Mesenchymal stem cell (in vitro differentiated cells and primary cell): ENCODE results near the gene RHBDL1.

Experiments
- DNase-seq: peaks from one replicate; pipeline ENCODE4 v3.0.0-alpha.2; 2013
- H2AFZ ChIP-seq: one replicate; pipeline ENCODE4 v1.6.1; 2013; ENCODE audit warnings: low read depth, mild to moderate bottlenecking, control low read depth, inconsistent platforms, low read length, moderate library complexity
- H2AK5ac ChIP-seq: 2 replicates; pipeline ENCODE4 v1.6.1; 2013; ENCODE audit warnings: low read length, moderate library complexity, mild to moderate bottlenecking, inconsistent platforms; ENCODE audit not compliant: severe bottlenecking
- H2BK120ac ChIP-seq: one replicate; pipeline ENCODE4 v1.6.1; 2013; ENCODE audit warnings: low read depth, mild to moderate bottlenecking, inconsistent platforms, low read length, moderate library complexity
- H2BK12ac ChIP-seq, 2 experiments: one replicate each; pipeline ENCODE4 v1.6.1; 2013; ENCODE audit warnings: inconsistent platforms in 2 of 2, low read length in 2 of 2, mild to moderate bottlenecking in 2 of 2, moderate library complexity in 2 of 2, control low read depth in 1 of 2
- H2BK15ac ChIP-seq: one replicate; pipeline ENCODE4 v1.6.1; 2013; ENCODE audit warnings: mild to moderate bottlenecking, low read depth, inconsistent platforms; ENCODE audit not compliant: poor library complexity, severe bottlenecking
- H2BK5ac ChIP-seq: 2 replicates; pipeline ENCODE4 v1.6.1; 2013; ENCODE audit warnings: low read depth, mild to moderate bottlenecking, low read length, control low read depth, inconsistent platforms; ENCODE audit not compliant: poor library complexity, severe bottlenecking
- H3K14ac ChIP-seq, 2 experiments: one replicate each; pipeline ENCODE4 v1.6.1; 2013; ENCODE audit warnings: inconsistent platforms in 2 of 2, low read length in 2 of 2, control low read depth in 1 of 2, mild to moderate bottlenecking in 1 of 2, moderate library complexity in 1 of 2
- H3K18ac ChIP-seq, 2 experiments: one replicate each; pipeline ENCODE4 v1.6.1; 2013; ENCODE audit warnings: inconsistent platforms in 2 of 2, low read length in 2 of 2, control low read depth in 1 of 2, low read depth in 1 of 2, mild to moderate bottlenecking in 1 of 2
- H3K23ac ChIP-seq, 2 experiments: one replicate each; pipeline ENCODE4 v1.6.1; 2013; ENCODE audit warnings: inconsistent platforms in 2 of 2, low read length in 2 of 2, mild to moderate bottlenecking in 2 of 2, moderate library complexity in 2 of 2, control low read depth in 1 of 2
- H3K27ac ChIP-seq: 2 replicates; pipeline ENCODE4 v1.5.1; 2013; ENCODE audit warnings: mild to moderate bottlenecking, moderate library complexity, low read length, control low read depth, inconsistent platforms; ENCODE audit not compliant: poor library complexity, severe bottlenecking
- H3K27me3 ChIP-seq, 2 experiments: 2 replicates each; pipeline versions ENCODE4 v1.6.1 to v1.7.0; 2013; ENCODE audit warnings: low read length in 2 of 2, mild to moderate bottlenecking in 2 of 2, moderate library complexity in 2 of 2, control low read depth in 1 of 2, inconsistent platforms in 1 of 2; ENCODE audit not compliant: control insufficient read depth in 1 of 2, insufficient read depth in 1 of 2
- H3K36me3 ChIP-seq, 2 experiments: 2 replicates each; pipeline versions ENCODE4 v1.6.1 to v1.7.0; 2013; ENCODE audit warnings: low read length in 2 of 2, control low read depth in 1 of 2, inconsistent platforms in 1 of 2, low read depth in 1 of 2, mild to moderate bottlenecking in 1 of 2; ENCODE audit not compliant: insufficient read depth in 2 of 2, control insufficient read depth in 1 of 2
- H3K4ac ChIP-seq, 2 experiments: one replicate each; pipeline ENCODE4 v1.6.1; 2013; ENCODE audit warnings: inconsistent platforms in 2 of 2, low read length in 2 of 2, mild to moderate bottlenecking in 2 of 2, moderate library complexity in 2 of 2, control low read depth in 1 of 2, low read depth in 1 of 2
- H3K4me1 ChIP-seq: 2 replicates; pipeline ENCODE4 v1.6.1; 2013; ENCODE audit warnings: low read depth, low read length, control low read depth; ENCODE audit not compliant: control insufficient read depth, insufficient read depth
- H3K4me2 ChIP-seq: 2 replicates; pipeline ENCODE4 v1.6.1; 2013; ENCODE audit warnings: low read length, mild to moderate bottlenecking, inconsistent platforms; ENCODE audit not compliant: poor library complexity, severe bottlenecking
- H3K4me3 ChIP-seq, 2 experiments: 2 replicates each; pipeline versions ENCODE4 v1.5.1 to v1.7.0; 2013; ENCODE audit warnings: low read length in 2 of 2, mild to moderate bottlenecking in 2 of 2, control low read depth in 1 of 2, low read depth in 1 of 2; ENCODE audit not compliant: insufficient read depth in 1 of 2
- H3K79me1 ChIP-seq: replicated peaks from 2 replicates; pipeline ENCODE4 v1.6.1; 2013; ENCODE audit warnings: mild to moderate bottlenecking, control low read depth, low read length, inconsistent platforms; ENCODE audit not compliant: poor library complexity, severe bottlenecking
- H3K9ac ChIP-seq: 2 replicates; pipeline ENCODE4 v1.7.0; 2013; ENCODE audit warnings: mild to moderate bottlenecking, low read length, moderate library complexity
- H3K9me3 ChIP-seq: 2 replicates; pipeline ENCODE4 v1.7.0; 2013; ENCODE audit warnings: mild to moderate bottlenecking, low read length; ENCODE audit not compliant: control insufficient read depth
- H4K8ac ChIP-seq: one replicate; pipeline ENCODE4 v1.6.1; 2013; ENCODE audit warnings: inconsistent platforms, mild to moderate bottlenecking, low read length, moderate library complexity
- H4K91ac ChIP-seq: one replicate; pipeline ENCODE4 v1.6.1; 2013; ENCODE audit warnings: mild to moderate bottlenecking, low read length, inconsistent platforms
- WGBS: methylation state at CpG from one replicate; pipeline ENCODE4 v1.1.7; 2013; ENCODE audit warnings: mixed read lengths; 5-methylcytosine and 5-hydroxymethylcytosine counted together

The RHBDL1 gene

GRCh38 chr16:648781-649589 is 26.5 kb upstream of the RHBDL1 start, which contains the start of gene WDR90:
Gene WDR90 (plus strand): TSS chr16:649365. CDS start chr16:649417, 52 bp downstream.
- Histone ChIP-seq H3K4me2 (peak within 1 kb of the TSS; percentile 88), H3K9ac (peak within 1 kb of the TSS; percentile 96), H3K36me3 (peaks cover 11 to 63% of the 10 kb centered on the region in 2 experiments), H4K8ac (peak within 1 kb of the TSS; percentile 97), H2AFZ (peak within 1 kb of the TSS; percentile 46), H4K91ac (peak within 1 kb of the TSS; percentile 36), H2BK12ac (peak within 1 kb of the TSS in 1 of 2 experiments; percentile 9), H3K23ac (no peak within 1 kb of the TSS), H3K27ac (peak within 1 kb of the TSS; percentile 32), H3K79me1 (peaks cover 30% of the 10 kb centered on the region), H3K4me3 (peak within 1 kb of the TSS; percentile 67 to 79), H3K14ac (peak within 1 kb of the TSS in 1 of 2 experiments; percentile 85), H3K27me3 (no peaks in the 10 kb centered on the region), H3K4me1 (peaks cover 44% of the 10 kb centered on the region), H2AK5ac (peak within 1 kb of the TSS; percentile 40), H3K4ac (peak within 1 kb of the TSS; percentile 75 to 94), H3K9me3 (no peaks in the 10 kb centered on the region), H3K18ac (peak within 1 kb of the TSS; percentile 86 to 89), H2BK5ac (no peak within 1 kb of the TSS), H2BK15ac (peak within 1 kb of the TSS; percentile 26), H2BK120ac (peak within 1 kb of the TSS; percentile 64)
- WGBS, result 13% methylated on average over 66 of the region's 91 CpGs
- peak; percentile 91 for DNase-seq

GRCh38 chr16:649631-650030 is 25.8 kb upstream of the RHBDL1 start:
- H3K9me3 ChIP-seq, result no peaks in the 10 kb centered on the region
- H3K79me1 ChIP-seq, result peaks cover 27% of the 10 kb centered on the region
- H2AK5ac ChIP-seq, result no peak overlapping the region
- H2BK120ac ChIP-seq, result no peak overlapping the region
- peak overlapping the region; percentile 15 for H2AFZ ChIP-seq
- H3K14ac ChIP-seq, result no peak overlapping the region
- H2BK15ac ChIP-seq, result no peak overlapping the region
- H4K8ac ChIP-seq, result peak overlapping the region; percentile 85
- peak overlapping the region; percentile 88 for H3K4me2 ChIP-seq
- no peaks in the 10 kb centered on the region for H3K27me3 ChIP-seq
- H3K36me3 ChIP-seq, result peaks cover 12 to 65% of the 10 kb centered on the region in 2 experiments
- no peak overlapping the region for H4K91ac ChIP-seq
- H2BK5ac ChIP-seq, result no peak overlapping the region
- no peak overlapping the region for H2BK12ac ChIP-seq
- H3K27ac ChIP-seq, result no peak overlapping the region
- peak overlapping the region; percentile 96 for H3K9ac ChIP-seq
- no peak overlapping the region for H3K4ac ChIP-seq
- H3K4me1 ChIP-seq, result peaks cover 41% of the 10 kb centered on the region
- H3K4me3 ChIP-seq, result peak overlapping the region; percentile 67 to 79
- WGBS, result 11% methylated on average over 33 of the region's 44 CpGs
- H3K18ac ChIP-seq, result peak overlapping the region in 1 of 2 experiments; percentile 25
- DNase-seq, result peak; percentile 34
- no peak overlapping the region for H3K23ac ChIP-seq

- 95% methylated on average over 22 of the region's 22 CpGs for WGBS
- no peak overlapping the region for H4K91ac ChIP-seq
- no peak overlapping the region for H2BK120ac ChIP-seq
- no peak overlapping the region for H2AFZ ChIP-seq
- H2BK12ac ChIP-seq, result no peak overlapping the region
- H3K79me1 ChIP-seq, result peaks cover 13% of the 10 kb centered on the region
- H3K36me3 ChIP-seq, result peaks cover 12 to 72% of the 10 kb centered on the region in 2 experiments
- no peak overlapping the region for H3K18ac ChIP-seq
- no peak overlapping the region for H2BK5ac ChIP-seq
- no peak overlapping the region for H3K23ac ChIP-seq
- H3K4ac ChIP-seq, result no peak overlapping the region
- DNase-seq, result no peak
- no peak overlapping the region for H3K4me2 ChIP-seq
- H3K4me1 ChIP-seq, result peaks cover 29% of the 10 kb centered on the region
- H3K4me3 ChIP-seq, result no peak overlapping the region
- no peak overlapping the region for H4K8ac ChIP-seq
- no peak overlapping the region for H3K9ac ChIP-seq
- no peak overlapping the region for H2AK5ac ChIP-seq
- H3K27me3 ChIP-seq, result no peaks in the 10 kb centered on the region
- H3K14ac ChIP-seq, result no peak overlapping the region
- no peak overlapping the region for H3K27ac ChIP-seq
- no peak overlapping the region for H2BK15ac ChIP-seq
- no peaks in the 10 kb centered on the region for H3K9me3 ChIP-seq
Measured at GRCh38 chr16:651844-652243, 23.6 kb upstream of the RHBDL1 start.

GRCh38 chr16:652454-653305 is 22.8 kb upstream of the RHBDL1 start:
- Histone ChIP-seq H3K4me1 (peaks cover 24% of the 10 kb centered on the region), H3K23ac (no peak overlapping the region), H3K4me2 (no peak overlapping the region), H2BK12ac (no peak overlapping the region), H3K27me3 (no peaks in the 10 kb centered on the region), H3K9ac (no peak overlapping the region), H3K14ac (no peak overlapping the region), H3K79me1 (peaks cover 10% of the 10 kb centered on the region), H3K4me3 (no peak overlapping the region), H3K27ac (no peak overlapping the region), H4K8ac (no peak overlapping the region), H3K4ac (no peak overlapping the region), H2BK120ac (no peak overlapping the region), H2AK5ac (no peak overlapping the region), H3K36me3 (peaks cover 12 to 72% of the 10 kb centered on the region in 2 experiments), H4K91ac (no peak overlapping the region), H2AFZ (no peak overlapping the region), H2BK5ac (no peak overlapping the region), H3K18ac (no peak overlapping the region), H3K9me3 (no peaks in the 10 kb centered on the region), H2BK15ac (no peak overlapping the region)
- no peak for DNase-seq
- 89% methylated on average over 28 of the region's 28 CpGs for WGBS
